Activated CD4-positive, alpha-beta T cell treated with anti-CD3 and anti-CD28 coated beads, Interleukin-10, Interleukin-2, amounts not matched to agents 100 ng/mL and 50 ng/mL, durations not matched to agents 16 hours and 8 hours (primary cell): ENCODE measurements around the gene TSC22D4.
A peak's percentile ranks its signal among the peaks of the same experiment; 100 is the strongest.
"Not testable (repeated sequence)": the region's sequence is repeated elsewhere in the genome, so short reads cannot be mapped to it uniquely, and the experiment has no call there.

Experiments used
- DNase-seq: peaks from one replicate; pipeline ENCODE4 v3.0.0-alpha.2; 2020

Gene TSC22D4

DNA sequence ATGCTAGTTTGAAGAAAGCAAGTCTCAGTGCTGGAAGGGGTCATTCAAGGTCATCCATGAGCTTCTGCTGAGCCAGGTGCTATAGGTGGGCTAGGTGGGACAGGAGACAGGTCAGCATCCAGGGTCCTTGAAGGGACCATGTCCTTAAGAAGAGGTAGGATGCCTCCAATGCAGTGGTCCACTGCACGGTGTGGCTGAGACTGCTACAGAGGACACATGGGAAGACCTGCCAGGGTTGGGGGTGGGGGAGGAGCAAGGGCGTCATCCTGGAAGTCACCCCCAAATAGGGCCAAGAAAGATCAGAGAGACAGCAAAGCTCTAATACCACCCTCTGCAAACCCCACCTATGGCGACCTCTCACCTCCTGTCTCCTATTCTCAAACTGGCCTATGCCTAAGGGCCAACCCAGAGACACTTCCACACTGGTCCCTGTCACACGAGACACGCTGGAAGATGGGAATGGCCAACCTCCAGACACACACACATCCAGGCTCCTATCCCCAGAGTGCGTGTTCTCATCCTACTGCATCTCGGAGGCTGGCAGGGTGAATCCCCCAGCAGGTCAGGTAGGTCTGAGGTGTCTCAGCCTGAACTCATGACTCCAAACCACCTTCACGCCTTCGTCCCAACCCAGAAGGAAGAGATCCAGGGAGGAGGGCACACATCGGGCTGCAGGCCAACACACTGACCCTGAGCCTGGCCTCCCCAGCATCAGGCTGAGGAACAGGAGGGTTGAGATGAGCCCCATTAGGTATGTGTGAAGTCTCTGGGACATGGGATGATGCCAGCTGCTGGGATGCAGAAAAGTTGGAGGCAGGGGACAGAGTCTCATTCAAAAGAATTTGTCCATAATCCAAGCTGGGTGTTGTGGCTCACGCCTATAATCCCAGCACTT lies 37.1 kb downstream of the TSC22D4 start:
- no peak for DNase-seq

DNA sequence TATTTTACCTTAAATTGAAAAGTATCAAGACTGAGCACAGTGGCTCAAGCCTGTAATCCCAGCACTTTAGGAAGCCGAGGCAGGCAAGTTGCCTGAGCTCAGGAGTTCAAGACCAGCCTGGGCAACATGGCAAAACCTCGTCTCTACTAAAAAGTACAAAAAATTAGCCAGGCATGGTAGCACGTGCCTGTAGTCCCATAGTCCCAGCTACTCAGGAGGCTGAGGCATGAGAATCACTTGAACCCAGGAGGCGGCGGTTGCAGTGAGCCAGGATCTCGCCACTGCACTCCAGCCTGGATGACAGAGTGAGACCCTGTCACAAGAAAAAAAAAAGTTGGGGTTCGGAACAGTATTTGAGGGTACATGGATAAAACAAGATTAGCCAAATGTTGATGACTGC lies 39.8 kb downstream of the TSC22D4 start:
- DNase-seq = not testable (repeated sequence)

DNA sequence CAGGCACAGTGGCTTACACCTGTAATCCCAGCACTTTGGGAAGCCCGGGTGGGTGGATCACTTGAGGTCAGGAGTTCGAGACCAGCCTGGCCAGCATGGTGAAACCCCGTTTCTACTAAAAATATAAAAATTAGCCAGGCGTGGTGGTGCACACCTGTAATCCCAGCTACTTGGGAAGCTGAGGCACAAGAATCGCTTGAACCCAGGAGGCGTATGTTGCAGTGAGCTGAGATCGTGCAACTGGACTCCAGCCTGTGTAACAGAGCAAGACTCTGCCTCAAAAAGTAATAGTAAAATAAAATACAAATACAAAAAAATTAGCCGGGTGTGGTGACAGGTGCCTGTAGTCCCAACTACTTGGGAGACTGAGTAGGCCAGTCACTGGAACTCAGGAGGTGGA lies 40.3 kb downstream of the TSC22D4 start:
- not testable (repeated sequence) for DNase-seq

DNA sequence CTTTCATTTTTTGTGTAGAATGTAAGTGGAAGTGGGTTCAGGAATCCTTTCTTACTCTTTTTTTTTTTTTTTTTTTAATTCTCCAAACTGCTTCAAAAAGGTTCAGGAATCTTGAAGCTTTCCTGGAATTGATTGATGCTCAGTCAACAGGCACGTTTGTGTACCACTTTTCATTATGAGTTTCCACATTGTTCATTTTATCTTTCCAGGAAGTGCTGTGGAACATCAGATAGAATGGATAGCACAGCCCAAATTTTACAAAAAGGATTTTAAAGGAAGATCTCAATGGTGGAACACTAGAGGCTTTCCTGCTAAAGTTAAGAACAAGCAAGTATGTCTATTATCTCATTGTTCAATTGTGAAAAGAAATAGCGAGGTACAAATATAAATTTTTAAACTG lies 40.8 kb downstream of the TSC22D4 start:
- DNase-seq = no peak

GRCh38 chr7:100437150-100438100 lies 41.6 kb downstream of the TSC22D4 start:
- no peak for DNase-seq

DNA sequence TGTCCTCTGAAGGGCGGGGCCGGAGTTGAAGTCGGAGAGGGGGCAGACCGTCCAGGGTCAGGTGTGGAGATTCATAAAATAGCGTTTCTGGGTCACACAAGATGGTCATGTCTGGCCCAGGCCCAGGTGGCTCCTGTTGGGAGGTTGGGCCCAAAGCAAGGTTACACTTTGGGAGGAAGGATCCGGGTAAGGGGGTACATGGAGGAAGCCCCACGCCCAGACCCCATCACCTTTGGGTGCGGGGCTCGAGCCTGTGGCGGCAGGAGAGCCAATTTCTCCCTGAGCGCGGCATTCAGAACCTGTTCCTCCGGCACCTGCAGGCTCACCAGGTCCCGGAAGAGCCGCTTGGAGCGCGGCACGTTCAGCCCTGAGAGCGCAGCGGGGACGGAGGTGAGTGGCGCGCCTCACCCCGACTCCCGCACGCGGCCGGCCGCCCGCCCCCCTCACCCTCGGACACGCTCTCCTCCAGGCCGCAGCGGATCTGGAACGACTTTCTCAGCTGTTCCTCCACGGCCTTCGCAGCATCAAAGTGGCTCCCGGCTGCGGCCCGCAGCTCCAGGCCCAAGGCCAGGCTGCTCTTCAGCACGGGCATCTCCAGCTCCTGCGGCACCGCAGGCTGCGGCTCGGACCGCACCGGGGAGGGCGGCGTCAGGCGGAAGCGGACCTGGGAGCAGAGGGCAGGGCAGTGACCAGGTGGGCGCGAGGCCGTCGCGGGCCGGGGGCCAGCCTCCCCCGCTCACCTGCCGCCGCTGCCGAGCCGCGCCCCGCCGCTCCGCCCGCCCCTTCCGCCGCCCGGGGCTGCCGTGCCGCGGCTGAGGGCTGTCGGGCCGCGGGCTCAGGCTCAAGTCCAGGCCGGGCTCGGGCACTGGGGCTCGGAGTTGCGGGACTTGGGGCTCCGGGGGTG lies 43.4 kb downstream of the TSC22D4 start:
- DNase-seq = peak; percentile 59

GRCh38 chr7:100434297-100435144 lies 44.5 kb downstream of the TSC22D4 start:
- DNase-seq = no peak

- no peak for DNase-seq
These were observed 45.3 kb downstream of the TSC22D4 start for GRCh38 chr7:100433592-100434296.

DNA sequence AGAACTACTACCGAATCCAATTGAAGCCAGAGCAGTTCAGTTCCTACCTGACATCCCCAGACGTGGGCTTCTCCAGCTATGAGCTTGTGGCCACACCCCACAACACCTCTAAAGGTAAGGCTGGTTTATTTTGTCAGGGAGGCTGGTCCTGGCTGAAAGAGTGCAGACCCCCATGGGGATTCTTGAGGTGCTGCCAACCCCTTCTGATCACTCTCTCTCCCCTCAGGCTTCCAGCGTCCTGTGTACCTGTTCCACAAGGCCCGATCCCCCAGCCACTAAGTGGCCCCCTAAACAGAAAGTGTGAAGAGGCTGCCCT lies 45.8 kb downstream of the TSC22D4 start:
- no peak for DNase-seq

DNA sequence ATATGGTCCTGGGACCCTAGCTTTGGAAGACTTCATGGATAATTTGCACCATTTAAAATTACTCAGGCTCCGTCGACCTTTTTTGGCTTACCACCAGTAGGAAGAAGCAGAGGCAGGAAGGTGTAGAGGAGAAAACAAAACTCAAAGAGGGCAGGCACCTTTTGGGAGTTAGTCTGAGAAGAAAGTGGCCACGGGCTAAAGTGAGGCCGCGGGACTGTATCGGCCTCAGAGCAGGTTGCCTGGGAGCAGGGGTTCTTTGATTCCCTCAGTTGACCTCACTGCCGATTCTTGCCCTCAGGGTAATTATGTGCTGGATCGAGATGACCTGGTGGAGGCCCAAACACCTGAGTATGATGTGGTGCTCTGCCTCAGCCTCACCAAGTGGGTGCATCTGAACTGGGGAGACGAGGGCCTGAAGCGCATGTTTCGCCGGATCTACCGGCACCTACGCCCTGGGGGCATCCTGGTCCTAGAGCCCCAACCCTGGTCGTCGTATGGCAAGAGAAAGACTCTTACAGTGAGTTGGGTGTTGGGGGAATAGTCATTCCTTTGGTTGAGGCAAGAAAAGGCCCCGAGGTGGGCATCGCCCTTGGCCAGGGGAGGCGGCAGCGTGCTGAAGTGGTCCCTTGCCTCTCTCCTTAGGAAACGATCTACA lies 46.3 kb downstream of the TSC22D4 start:
- no peak for DNase-seq

DNA sequence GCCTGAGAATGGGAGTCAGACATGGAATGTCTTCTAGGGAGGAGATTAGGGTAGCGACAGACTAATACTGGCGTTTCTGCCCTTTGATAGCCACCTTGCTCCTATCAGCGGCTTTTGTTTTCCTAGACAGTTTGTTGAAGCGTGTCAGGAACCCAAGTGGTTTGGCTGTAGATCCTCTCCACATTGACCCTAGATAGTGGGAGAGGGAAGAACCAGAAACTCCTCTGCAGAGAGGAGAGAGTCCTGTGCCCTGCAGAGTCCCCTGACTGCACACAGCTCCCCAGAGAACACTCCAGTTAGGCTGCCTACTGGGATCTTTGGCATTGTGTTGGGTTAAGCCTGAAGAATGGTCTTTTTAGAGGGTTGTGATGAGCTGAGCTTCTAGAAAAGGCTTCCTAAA lies 47.0 kb downstream of the TSC22D4 start:
- no peak for DNase-seq

DNA sequence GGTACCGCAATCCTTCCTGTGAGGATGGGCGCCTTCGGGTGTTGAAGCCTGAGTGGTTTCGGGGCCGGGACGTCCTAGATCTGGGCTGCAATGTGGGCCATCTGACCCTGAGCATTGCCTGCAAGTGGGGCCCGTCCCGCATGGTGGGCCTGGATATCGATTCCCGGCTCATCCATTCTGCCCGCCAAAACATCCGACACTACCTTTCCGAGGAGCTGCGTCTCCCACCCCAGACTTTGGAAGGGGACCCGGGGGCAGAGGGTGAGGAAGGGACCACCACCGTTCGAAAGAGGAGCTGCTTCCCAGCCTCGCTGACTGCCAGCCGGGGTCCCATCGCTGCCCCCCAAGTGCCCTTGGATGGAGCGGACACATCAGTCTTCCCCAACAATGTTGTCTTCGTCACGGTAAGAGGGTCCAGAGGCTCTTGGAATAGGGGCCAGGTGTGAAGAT lies 47.7 kb downstream of the TSC22D4 start:
- DNase-seq = no peak

DNA sequence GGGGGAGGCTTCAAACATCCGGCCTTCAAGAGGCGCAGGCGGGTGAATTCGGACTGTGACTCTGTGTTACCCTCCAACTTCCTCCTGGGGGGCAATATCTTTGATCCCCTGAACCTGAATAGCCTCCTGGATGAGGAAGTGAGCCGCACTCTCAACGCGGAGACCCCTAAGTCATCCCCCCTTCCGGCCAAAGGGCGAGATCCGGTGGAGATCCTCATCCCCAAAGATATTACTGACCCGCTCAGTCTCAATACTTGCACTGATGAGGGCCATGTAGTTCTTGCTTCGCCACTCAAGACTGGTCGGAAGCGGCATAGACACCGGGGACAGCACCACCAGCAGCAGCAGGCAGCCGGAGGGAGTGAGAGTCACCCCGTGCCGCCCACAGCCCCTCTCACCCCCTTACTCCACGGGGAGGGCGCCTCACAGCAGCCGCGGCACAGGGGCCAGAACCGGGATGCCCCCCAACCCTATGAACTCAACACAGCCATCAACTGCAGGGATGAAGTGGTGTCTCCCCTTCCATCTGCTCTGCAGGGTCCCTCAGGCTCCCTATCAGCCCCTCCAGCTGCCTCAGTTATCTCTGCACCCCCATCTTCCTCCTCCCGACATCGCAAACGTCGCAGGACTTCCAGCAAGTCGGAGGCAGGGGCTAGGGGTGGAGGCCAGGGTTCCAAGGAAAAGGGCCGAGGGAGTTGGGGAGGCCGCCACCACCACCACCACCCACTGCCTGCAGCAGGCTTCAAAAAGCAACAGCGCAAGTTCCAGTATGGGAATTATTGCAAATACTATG lies 48.3 kb downstream of the TSC22D4 start:
- peak; percentile 28 for DNase-seq

- peak; percentile 95 for DNase-seq
These were observed 49.1 kb downstream of the TSC22D4 start, which contains the start of gene MEPCE for GRCh38 chr7:100429637-100430492. TSS of gene MEPCE (plus strand) at chr7:100429831. CDS start at chr7:100430019, 188 bp downstream.

GRCh38 chr7:100428967-100429636 lies 49.9 kb downstream of the TSC22D4 start:
- DNase-seq = peak; percentile 100

- peak; percentile 98 for DNase-seq
These were observed 50.6 kb downstream of the TSC22D4 start, which contains the start of gene ZCWPW1 for GRCh38 chr7:100428199-100428966. TSS of gene ZCWPW1 (minus strand) at chr7:100428703. CDS start at chr7:100420649, 8,054 bp downstream.

GRCh38 chr7:100427762-100428198 lies 51.2 kb downstream of the TSC22D4 start:
- DNase-seq = no peak
